Measurements from ENCODE around the gene CORO2A.
"Not testable (repeated sequence)": the region's sequence is repeated elsewhere in the genome, so short reads cannot be mapped to it uniquely, and the experiment has no call there.

The CORO2A gene

DNA sequence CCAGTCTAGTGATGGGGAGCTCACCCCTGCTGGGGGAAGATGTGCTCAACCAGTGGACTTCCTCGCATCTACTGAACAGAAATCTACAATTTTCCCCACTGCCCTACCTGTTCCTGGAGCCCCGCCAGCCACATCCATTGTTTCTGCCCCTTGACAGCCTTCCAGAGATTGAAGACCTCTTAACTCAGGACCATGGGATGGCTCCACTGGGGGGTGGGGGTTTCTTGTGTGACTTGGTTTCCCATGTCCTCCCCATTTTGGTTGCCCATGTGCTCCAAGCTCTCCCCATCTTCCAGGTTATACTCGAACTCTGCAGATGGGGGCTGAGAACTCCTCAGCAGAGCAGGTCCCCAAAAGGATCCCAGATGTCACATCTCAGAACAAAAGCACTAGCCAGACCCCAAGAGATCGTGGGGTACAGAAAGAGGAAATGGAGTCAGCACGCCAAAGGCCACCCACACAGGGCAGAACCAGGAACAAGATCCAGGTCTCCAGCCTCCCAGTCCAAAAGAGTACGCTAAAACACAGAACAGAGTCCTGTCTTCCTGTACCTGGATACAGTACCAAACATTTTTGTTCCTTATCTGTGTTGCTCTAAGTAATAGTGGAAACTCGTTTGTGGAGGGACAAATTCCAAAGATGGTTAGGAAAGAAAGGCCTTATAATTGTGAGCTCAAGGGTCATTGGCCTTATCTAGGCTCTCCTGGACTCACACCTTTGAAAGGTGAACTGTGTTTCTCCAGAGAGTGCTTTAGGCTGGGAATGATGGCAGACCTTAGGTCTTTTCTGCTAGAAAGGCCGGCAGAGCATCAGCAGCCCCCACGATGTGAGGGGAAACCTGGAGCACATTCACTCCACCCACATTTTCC, 15.8 kb downstream of the CORO2A start:
- DNase-seq: no peak
- Histone ChIP-seq H4K8ac (ENCODE audit: low read depth, low read length) (no peak overlapping the region), H3K56ac (ENCODE audit: low read length) (no peak overlapping the region), H4K5ac (ENCODE audit: low read length) (no peak overlapping the region), H3K27ac (ENCODE audit: low read depth, low read length) (no peak overlapping the region), H2BK120ac (ENCODE audit: low read depth, low read length) (no peak overlapping the region), H3K79me1 (ENCODE audit: low read length) (peaks cover 10% of the 10 kb centered on the region), H2BK15ac (replicated peaks; ENCODE audit: low read depth) (no peak overlapping the region), H3K79me2 (ENCODE audit: control insufficient read depth, insufficient read depth, low read length) (peaks cover 28% of the 10 kb centered on the region), H2AK5ac (ENCODE audit: low read length) (no peak overlapping the region), H3K4ac (ENCODE audit: low read depth, low read length) (no peak overlapping the region), H3K23ac (ENCODE audit: low read length) (no peak overlapping the region), H3K4me2 (ENCODE audit: low read length) (no peak overlapping the region), H3K4me1 (ENCODE audit: control insufficient read depth, low read depth, low read length) (peaks cover 3% of the 10 kb centered on the region), H3K4me3 (ENCODE audit: low read length) (no peak overlapping the region), H3K36me3 (ENCODE audit: control insufficient read depth, insufficient read depth, low read length) (no peaks in the 10 kb centered on the region), H2BK5ac (ENCODE audit: low read length) (no peak overlapping the region), H3K9ac (ENCODE audit: low read length) (no peak overlapping the region), H3K27me3 (ENCODE audit: insufficient read depth, low read length, poor library complexity) (no peaks in the 10 kb centered on the region), H3K18ac (ENCODE audit: low read length) (no peak overlapping the region)
- no CpG with 5 or more reads among the region's 9 CpGs for WGBS (ENCODE audit: extremely low coverage, insufficient coverage, low lambda C conversion rate)

- Histone ChIP-seq H3K79me1 (ENCODE audit: low read length) (peaks cover 10% of the 10 kb centered on the region), H4K5ac (ENCODE audit: low read length) (no peak overlapping the region), H3K23ac (ENCODE audit: low read length) (no peak overlapping the region), H3K27me3 (ENCODE audit: insufficient read depth, low read length, poor library complexity) (no peaks in the 10 kb centered on the region), H3K9ac (ENCODE audit: low read length) (no peak overlapping the region), H4K8ac (ENCODE audit: low read depth, low read length) (no peak overlapping the region), H3K4ac (ENCODE audit: low read depth, low read length) (no peak overlapping the region), H3K56ac (ENCODE audit: low read length) (no peak overlapping the region), H3K4me3 (ENCODE audit: low read length) (no peak overlapping the region), H3K79me2 (ENCODE audit: control insufficient read depth, insufficient read depth, low read length) (peaks cover 24% of the 10 kb centered on the region), H2BK120ac (ENCODE audit: low read depth, low read length) (no peak overlapping the region), H3K27ac (ENCODE audit: low read depth, low read length) (no peak overlapping the region), H2AK5ac (ENCODE audit: low read length) (no peak overlapping the region), H3K4me1 (ENCODE audit: control insufficient read depth, low read depth, low read length) (peaks cover 3% of the 10 kb centered on the region), H2BK5ac (ENCODE audit: low read length) (no peak overlapping the region), H3K36me3 (ENCODE audit: control insufficient read depth, insufficient read depth, low read length) (no peaks in the 10 kb centered on the region), H2BK15ac (replicated peaks; ENCODE audit: low read depth) (no peak overlapping the region), H3K18ac (ENCODE audit: low read length) (no peak overlapping the region), H3K4me2 (ENCODE audit: low read length) (no peak overlapping the region)
- no CpG with 5 or more reads among the region's 3 CpGs for WGBS (ENCODE audit: extremely low coverage, insufficient coverage, low lambda C conversion rate)
- no peak for DNase-seq
Observed at GRCh38 chr9:98175762-98176161, 16.7 kb downstream of the CORO2A start.

GRCh38 chr9:98175028-98175569, 17.3 kb downstream of the CORO2A start:
- H3K4ac ChIP-seq (ENCODE audit: low read depth, low read length): no peak overlapping the region
- WGBS (ENCODE audit: extremely low coverage, insufficient coverage, low lambda C conversion rate): no CpG with 5 or more reads among the region's 6 CpGs
- no peak overlapping the region for H2BK15ac ChIP-seq (replicated peaks; ENCODE audit: low read depth)
- H2BK120ac ChIP-seq (ENCODE audit: low read depth, low read length): no peak overlapping the region
- H4K5ac ChIP-seq (ENCODE audit: low read length): no peak overlapping the region
- H3K18ac ChIP-seq (ENCODE audit: low read length): no peak overlapping the region
- H4K8ac ChIP-seq (ENCODE audit: low read depth, low read length): no peak overlapping the region
- no peak overlapping the region for H3K27ac ChIP-seq (ENCODE audit: low read depth, low read length)
- H3K4me1 ChIP-seq (ENCODE audit: control insufficient read depth, low read depth, low read length): peaks cover 3% of the 10 kb centered on the region
- H3K56ac ChIP-seq (ENCODE audit: low read length): no peak overlapping the region
- no peak overlapping the region for H2BK5ac ChIP-seq (ENCODE audit: low read length)
- H3K79me2 ChIP-seq (ENCODE audit: control insufficient read depth, insufficient read depth, low read length): peaks cover 18% of the 10 kb centered on the region
- H3K79me1 ChIP-seq (ENCODE audit: low read length): peaks cover 9% of the 10 kb centered on the region
- no peak overlapping the region for H2AK5ac ChIP-seq (ENCODE audit: low read length)
- no peak overlapping the region for H3K4me2 ChIP-seq (ENCODE audit: low read length)
- H3K23ac ChIP-seq (ENCODE audit: low read length): no peak overlapping the region
- no peak for DNase-seq
- no peaks in the 10 kb centered on the region for H3K36me3 ChIP-seq (ENCODE audit: control insufficient read depth, insufficient read depth, low read length)
- H3K9ac ChIP-seq (ENCODE audit: low read length): no peak overlapping the region
- no peak overlapping the region for H3K4me3 ChIP-seq (ENCODE audit: low read length)
- H3K27me3 ChIP-seq (ENCODE audit: insufficient read depth, low read length, poor library complexity): no peaks in the 10 kb centered on the region

GRCh38 chr9:98174502-98174918, 17.9 kb downstream of the CORO2A start:
- DNase-seq: peak; percentile 27
- not testable (repeated sequence) for H3K79me1 ChIP-seq (ENCODE audit: low read length); H2BK15ac ChIP-seq (replicated peaks; ENCODE audit: low read depth); H3K23ac ChIP-seq (ENCODE audit: low read length); H3K4me1 ChIP-seq (ENCODE audit: control insufficient read depth, low read depth, low read length); H3K36me3 ChIP-seq (ENCODE audit: control insufficient read depth, insufficient read depth, low read length); H3K4me3 ChIP-seq (ENCODE audit: low read length); H2BK5ac ChIP-seq (ENCODE audit: low read length); H4K5ac ChIP-seq (ENCODE audit: low read length); H2BK120ac ChIP-seq (ENCODE audit: low read depth, low read length); H3K56ac ChIP-seq (ENCODE audit: low read length); H3K27ac ChIP-seq (ENCODE audit: low read depth, low read length); H2AK5ac ChIP-seq (ENCODE audit: low read length); H3K9ac ChIP-seq (ENCODE audit: low read length); H3K27me3 ChIP-seq (ENCODE audit: insufficient read depth, low read length, poor library complexity); H3K4ac ChIP-seq (ENCODE audit: low read depth, low read length); H3K4me2 ChIP-seq (ENCODE audit: low read length); H4K8ac ChIP-seq (ENCODE audit: low read depth, low read length); H3K18ac ChIP-seq (ENCODE audit: low read length)
- H3K79me2 ChIP-seq (ENCODE audit: control insufficient read depth, insufficient read depth, low read length): peaks cover 17% of the 10 kb centered on the region
- no CpG with 5 or more reads among the region's 5 CpGs for WGBS (ENCODE audit: extremely low coverage, insufficient coverage, low lambda C conversion rate)

- Histone ChIP-seq H3K18ac (ENCODE audit: low read length) (no peak overlapping the region), H3K4ac (ENCODE audit: low read depth, low read length) (no peak overlapping the region), H3K23ac (ENCODE audit: low read length) (no peak overlapping the region), H3K79me2 (ENCODE audit: control insufficient read depth, insufficient read depth, low read length) (peaks cover 13% of the 10 kb centered on the region), H3K27ac (ENCODE audit: low read depth, low read length) (no peak overlapping the region), H2AK5ac (ENCODE audit: low read length) (no peak overlapping the region), H3K79me1 (ENCODE audit: low read length) (peaks cover 7% of the 10 kb centered on the region), H3K27me3 (ENCODE audit: insufficient read depth, low read length, poor library complexity) (no peaks in the 10 kb centered on the region), H4K5ac (ENCODE audit: low read length) (no peak overlapping the region), H3K9ac (ENCODE audit: low read length) (no peak overlapping the region), H4K8ac (ENCODE audit: low read depth, low read length) (no peak overlapping the region), H3K4me1 (ENCODE audit: control insufficient read depth, low read depth, low read length) (peaks cover 5% of the 10 kb centered on the region), H3K56ac (ENCODE audit: low read length) (no peak overlapping the region), H2BK120ac (ENCODE audit: low read depth, low read length) (no peak overlapping the region), H3K36me3 (ENCODE audit: control insufficient read depth, insufficient read depth, low read length) (no peaks in the 10 kb centered on the region), H2BK15ac (replicated peaks; ENCODE audit: low read depth) (no peak overlapping the region), H3K4me2 (ENCODE audit: low read length) (no peak overlapping the region), H2BK5ac (ENCODE audit: low read length) (no peak overlapping the region), H3K4me3 (ENCODE audit: low read length) (no peak overlapping the region)
- WGBS (ENCODE audit: extremely low coverage, insufficient coverage, low lambda C conversion rate): no CpG with 5 or more reads among the region's 16 CpGs
- no peak for DNase-seq
Observed at GRCh38 chr9:98173181-98173580, 19.3 kb downstream of the CORO2A start.

Data from mesendoderm (in vitro differentiated cells).